HG03342 (cell line): Measurements from ENCODE around the gene HOMER3.

ENCODE experiments used
- ATAC-seq: cut with Tn5 transposase; IDR thresholded peaks from one replicate; pipeline ENCODE4 v1.9.1; 2021; ENCODE audit warnings: mild to moderate bottlenecking, moderate library complexity; ENCODE audit not compliant: unreplicated experiment

The HOMER3 gene

GRCh38 chr19:18940769-18941627 is at the start of gene HOMER3:
HOMER3 (minus strand) TSS chr19:18941217; CDS start chr19:18938982, 2,235 bp downstream.
- no peak for ATAC-seq

GRCh38 chr19:18990128-18990708 is 49.2 kb upstream of the HOMER3 start:
- ATAC-seq, result no peak

GRCh38 chr19:18989316-18989715 is 48.3 kb upstream of the HOMER3 start:
- ATAC-seq, result no peak

GRCh38 chr19:18987456-18987855 is 46.4 kb upstream of the HOMER3 start:
- no peak for ATAC-seq

GRCh38 chr19:18985257-18985656 is 44.2 kb upstream of the HOMER3 start:
- ATAC-seq, result no peak

- ATAC-seq, result no peak
Observed at GRCh38 chr19:18984251-18984650, 43.2 kb upstream of the HOMER3 start.

- no peak for ATAC-seq
Observed at GRCh38 chr19:18982669-18983068, 41.7 kb upstream of the HOMER3 start.

GRCh38 chr19:18980432-18981020 is 39.5 kb upstream of the HOMER3 start:
- ATAC-seq, result no peak

- no peak for ATAC-seq
Observed at GRCh38 chr19:18978616-18979015, 37.6 kb upstream of the HOMER3 start.

- ATAC-seq, result no peak
Observed at GRCh38 chr19:18975869-18976268, 34.9 kb upstream of the HOMER3 start.

GRCh38 chr19:18975011-18975410 is 34.0 kb upstream of the HOMER3 start:
- ATAC-seq, result no peak

GRCh38 chr19:18972851-18973250 is 31.8 kb upstream of the HOMER3 start:
- no peak for ATAC-seq

GRCh38 chr19:18972301-18972811 is 31.3 kb upstream of the HOMER3 start:
- no peak for ATAC-seq

GRCh38 chr19:18969931-18970659 is 29.1 kb upstream of the HOMER3 start:
- ATAC-seq, result no peak

- ATAC-seq, result no peak
Observed at GRCh38 chr19:18967358-18968146, 26.5 kb upstream of the HOMER3 start.

GRCh38 chr19:18966307-18966706 is 25.3 kb upstream of the HOMER3 start:
- ATAC-seq, result no peak

- ATAC-seq, result no peak
Observed at GRCh38 chr19:18964121-18964520, 23.1 kb upstream of the HOMER3 start.

- ATAC-seq, result no peak
Observed at GRCh38 chr19:18961767-18962620, 21.0 kb upstream of the HOMER3 start.

GRCh38 chr19:18960370-18960769 is 19.4 kb upstream of the HOMER3 start:
- no peak for ATAC-seq
